ENCODE results near the gene PAQR9. TPM values are rescaled to one million over a fixed set of nuclear protein-coding genes. Genes with fewer than 3 reads are reported as not detected.

Gene PAQR9
- total and polyA plus RNA-seq, 9 of the 15 experiments (the other 6 are each of a cell fraction or from before 2014, with no cell fraction given): 0.04 to 0.58 (median 0.22) TPM

DNA sequence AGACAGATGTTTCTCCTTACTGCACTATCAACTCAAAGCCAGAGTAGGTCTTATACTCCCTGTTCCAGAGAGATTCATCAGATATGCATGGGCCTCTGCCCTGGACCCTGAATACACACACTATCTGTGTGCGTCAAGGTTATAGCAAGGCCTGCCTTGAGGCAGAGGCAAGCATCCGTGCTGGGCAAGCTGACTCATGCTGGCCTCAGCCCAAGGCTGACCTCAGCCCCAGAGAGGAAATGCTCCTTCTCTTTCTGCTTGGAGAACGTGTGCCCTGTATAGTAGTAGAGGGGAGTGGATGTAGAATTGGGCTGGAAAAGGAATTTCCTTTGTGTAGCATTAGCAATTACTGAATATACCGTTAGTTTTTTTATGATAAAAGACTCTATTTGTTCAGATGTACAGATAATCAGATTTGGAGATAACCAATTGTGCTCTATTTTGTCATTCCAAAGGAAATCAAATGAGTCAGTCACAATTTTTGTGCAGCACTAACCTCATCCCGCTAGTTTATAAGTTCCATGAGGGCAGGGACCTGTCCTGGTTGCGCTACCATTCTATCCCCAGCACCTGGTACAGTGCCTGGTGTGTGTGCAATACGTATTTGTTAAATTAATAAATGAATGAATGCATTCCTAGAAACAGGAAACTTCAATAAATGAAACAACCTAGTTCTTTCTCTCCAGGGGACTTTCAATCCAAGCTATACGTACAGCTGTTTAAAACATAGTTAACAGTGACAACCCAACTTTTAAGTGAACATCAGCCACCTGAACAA, 13.3 kb upstream of the PAQR9 start (continued):
- TF ChIP-seq, protein P1, sequence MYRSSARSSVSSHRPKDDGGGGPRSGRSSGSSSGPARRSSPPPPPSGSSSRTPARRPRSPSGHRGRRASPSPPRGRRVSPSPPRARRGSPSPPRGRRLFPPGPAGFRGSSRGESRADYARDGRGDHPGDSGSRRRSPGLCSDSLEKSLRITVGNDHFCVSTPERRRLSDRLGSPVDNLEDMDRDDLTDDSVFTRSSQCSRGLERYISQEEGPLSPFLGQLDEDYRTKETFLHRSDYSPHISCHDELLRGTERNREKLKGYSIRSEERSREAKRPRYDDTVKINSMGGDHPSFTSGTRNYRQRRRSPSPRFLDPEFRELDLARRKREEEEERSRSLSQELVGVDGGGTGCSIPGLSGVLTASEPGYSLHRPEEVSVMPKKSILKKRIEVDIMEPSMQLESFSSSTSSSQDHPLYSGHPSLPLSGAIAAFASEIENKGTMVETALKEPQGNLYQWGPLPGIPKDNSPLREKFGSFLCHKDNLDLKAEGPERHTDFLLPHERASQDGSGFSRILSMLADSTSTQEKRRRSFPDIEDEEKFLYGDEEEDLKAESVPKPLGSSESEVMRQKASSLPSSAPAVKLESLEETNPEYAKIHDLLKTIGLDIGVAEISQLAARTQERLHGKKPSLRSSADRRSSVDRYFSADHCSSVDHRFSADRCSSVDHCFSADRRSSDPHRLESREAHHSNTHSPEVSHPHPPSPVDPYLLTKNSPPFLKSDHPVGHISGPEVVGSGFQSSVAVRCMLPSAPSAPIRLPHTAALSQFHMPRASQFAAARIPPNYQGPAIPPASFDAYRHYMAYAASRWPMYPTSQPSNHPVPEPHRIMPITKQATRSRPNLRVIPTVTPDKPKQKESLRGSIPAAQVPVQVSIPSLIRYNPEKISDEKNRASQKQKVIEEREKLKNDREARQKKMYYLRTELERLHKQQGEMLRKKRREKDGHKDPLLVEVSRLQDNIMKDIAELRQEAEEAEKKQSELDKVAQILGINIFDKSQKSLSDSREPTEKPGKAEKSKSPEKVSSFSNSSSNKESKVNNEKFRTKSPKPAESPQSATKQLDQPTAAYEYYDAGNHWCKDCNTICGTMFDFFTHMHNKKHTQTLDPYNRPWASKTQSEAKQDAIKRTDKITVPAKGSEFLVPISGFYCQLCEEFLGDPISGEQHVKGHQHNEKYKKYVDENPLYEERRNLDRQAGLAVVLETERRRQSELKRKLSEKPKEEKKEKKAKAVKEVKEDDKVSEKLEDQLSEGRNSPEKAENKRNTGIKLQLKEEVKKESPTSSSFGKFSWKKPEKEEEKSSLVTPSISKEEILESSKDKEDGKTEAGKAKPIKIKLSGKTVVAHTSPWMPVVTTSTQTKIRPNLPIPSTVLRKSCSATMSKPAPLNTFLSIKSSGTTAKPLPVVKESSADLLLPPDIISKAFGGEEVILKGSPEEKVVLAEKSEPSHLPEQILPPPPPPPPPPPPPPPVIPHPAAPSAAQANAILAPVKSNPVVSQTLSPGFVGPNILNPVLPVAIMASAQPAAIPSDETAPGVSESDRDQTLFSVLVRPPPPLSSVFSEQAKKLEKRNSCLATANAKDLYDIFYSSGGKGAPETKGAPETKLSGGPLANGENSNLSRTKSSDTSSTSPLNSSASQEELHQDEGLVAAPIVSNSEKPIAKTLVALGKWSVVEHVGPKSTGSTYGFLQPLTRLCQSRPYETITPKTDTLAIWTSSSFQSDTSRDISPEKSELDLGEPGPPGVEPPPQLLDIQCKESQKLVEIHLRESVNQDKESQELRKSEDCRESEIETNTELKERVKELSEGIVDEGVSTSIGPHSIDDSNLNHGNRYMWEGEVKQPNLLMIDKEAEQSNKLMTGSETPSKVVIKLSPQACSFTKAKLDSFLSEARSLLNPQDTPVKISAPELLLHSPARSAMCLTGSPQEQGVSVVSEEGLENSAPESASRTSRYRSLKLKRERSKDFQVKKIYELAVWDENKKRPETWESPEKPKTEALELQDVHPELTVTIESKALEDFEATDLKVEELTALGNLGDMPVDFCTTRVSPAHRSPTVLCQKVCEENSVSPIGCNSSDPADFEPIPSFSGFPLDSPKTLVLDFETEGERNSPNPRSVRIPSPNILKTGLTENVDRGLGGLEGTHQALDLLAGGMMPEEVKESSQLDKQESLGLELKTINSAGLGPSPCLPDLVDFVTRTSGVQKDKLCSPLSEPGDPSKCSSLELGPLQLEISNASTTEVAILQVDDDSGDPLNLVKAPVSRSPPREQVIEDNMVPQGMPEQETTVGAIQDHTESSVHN (IDR thresholded peaks at IDR 0.05; ENCODE audit: borderline replicate concordance in 1 of 2, low read depth in 1 of 2): peak in 1 of 2 experiments; percentile 72; a peak in 2 of 4 replicates
- peak; percentile 93 for TF ChIP-seq FOSL1 (tag; conservative IDR thresholded peaks at IDR 0.05)
- TF ChIP-seq XRCC3 (IDR thresholded peaks at IDR 0.05): no peak
- peak; percentile 93 for TF ChIP-seq TCF3 (CRISPR knock-in tag; IDR thresholded peaks at IDR 0.05)
- TF ChIP-seq NBN (IDR thresholded peaks at IDR 0.05; ENCODE audit: low read depth): peak; percentile 96

Data from K562 (cell line).